ENCODE data around the gene COL23A1.

The COL23A1 gene

DNA sequence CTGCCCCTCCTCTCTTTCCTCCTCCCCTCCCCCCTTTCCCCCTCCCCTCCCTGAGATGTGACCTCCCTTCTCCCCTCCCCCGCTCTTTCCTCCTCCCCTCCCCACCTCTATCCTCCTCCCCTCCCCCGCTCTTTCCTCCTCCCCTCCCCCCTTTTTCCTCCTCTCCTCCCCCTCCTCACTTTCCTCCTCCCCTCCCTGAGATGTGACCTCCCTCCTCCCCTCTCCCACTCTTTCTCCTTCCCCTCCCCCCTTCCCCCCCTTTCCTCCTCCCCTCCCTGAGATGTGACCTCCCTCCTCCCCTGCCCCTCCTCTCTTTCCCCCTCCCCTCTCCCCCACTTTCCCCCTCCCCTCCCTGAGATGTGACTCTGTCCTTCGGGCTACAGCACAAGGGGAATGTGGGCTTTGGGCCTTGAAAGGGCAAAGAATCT lies 169.8 kb downstream of the COL23A1 start:
- no peaks in the 10 kb centered on the region for H3K36me3 Mint-ChIP-seq (ENCODE audit: low read depth)
- H3K9me3 Mint-ChIP-seq: no peaks in the 10 kb centered on the region
- H3K27me3 Mint-ChIP-seq (ENCODE audit: low read depth): peaks cover 16% of the 10 kb centered on the region
- TF ChIP-seq, protein P1, sequence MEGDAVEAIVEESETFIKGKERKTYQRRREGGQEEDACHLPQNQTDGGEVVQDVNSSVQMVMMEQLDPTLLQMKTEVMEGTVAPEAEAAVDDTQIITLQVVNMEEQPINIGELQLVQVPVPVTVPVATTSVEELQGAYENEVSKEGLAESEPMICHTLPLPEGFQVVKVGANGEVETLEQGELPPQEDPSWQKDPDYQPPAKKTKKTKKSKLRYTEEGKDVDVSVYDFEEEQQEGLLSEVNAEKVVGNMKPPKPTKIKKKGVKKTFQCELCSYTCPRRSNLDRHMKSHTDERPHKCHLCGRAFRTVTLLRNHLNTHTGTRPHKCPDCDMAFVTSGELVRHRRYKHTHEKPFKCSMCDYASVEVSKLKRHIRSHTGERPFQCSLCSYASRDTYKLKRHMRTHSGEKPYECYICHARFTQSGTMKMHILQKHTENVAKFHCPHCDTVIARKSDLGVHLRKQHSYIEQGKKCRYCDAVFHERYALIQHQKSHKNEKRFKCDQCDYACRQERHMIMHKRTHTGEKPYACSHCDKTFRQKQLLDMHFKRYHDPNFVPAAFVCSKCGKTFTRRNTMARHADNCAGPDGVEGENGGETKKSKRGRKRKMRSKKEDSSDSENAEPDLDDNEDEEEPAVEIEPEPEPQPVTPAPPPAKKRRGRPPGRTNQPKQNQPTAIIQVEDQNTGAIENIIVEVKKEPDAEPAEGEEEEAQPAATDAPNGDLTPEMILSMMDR (IDR thresholded peaks at IDR 0.05; ENCODE audit: unreplicated experiment in 3 of 3): no peak
- peaks cover 42% of the 10 kb centered on the region for H3K4me1 Mint-ChIP-seq
- H3K27ac Mint-ChIP-seq: peak overlapping the region in 2 of 3 experiments; percentile 39 to 42
- H3K4me3 Mint-ChIP-seq: no peak overlapping the region

DNA sequence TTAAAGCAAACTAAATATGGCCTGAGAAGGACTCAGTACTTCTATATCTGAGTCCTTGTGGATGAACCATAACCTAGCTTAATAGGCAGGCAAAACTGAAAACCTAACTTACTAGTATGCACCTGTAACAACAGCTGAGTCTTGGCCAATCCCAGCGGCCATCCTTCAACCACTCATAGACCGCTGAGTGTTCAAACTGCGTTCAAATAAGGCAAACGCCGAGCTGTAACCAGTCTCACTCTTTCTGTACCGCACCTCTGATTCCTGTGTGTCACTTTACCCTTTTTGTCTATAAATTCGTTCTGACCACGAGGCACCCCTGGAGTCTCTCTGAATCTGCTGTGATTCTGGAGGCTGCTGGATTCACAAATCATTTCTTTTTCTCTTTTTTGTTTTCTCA lies 170.5 kb downstream of the COL23A1 start:
- Mint-ChIP-seq H3K27ac (peak overlapping the region; percentile 39 to 56 (median 42)), H3K9me3 (no peaks in the 10 kb centered on the region), H3K36me3 (ENCODE audit: low read depth) (no peaks in the 10 kb centered on the region), H3K4me1 (peaks cover 39% of the 10 kb centered on the region), H3K4me3 (no peak overlapping the region), H3K27me3 (ENCODE audit: low read depth) (peaks cover 14% of the 10 kb centered on the region)
- TF ChIP-seq, protein P1 (IDR thresholded peaks at IDR 0.05; ENCODE audit: unreplicated experiment in 3 of 3): no peak

DNA sequence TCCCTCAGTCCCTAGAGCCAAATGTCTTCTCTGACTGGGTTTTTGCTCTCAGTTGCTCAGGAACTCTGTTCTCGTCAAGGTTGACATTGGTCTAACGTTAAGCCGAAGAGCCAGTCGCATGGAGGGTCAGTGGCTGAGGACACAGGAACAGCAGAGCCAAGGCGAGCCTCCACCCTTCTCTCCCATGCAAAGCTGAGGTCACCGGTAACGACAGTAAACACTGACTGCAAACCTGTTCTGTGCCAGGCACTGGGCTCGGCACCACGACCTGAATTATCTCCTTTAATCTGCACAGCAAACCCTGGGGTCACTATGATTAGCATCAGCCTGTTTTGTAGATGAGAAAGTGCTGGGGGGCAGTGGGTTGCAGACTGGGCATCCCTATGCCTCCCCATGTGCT lies 171.0 kb downstream of the COL23A1 start:
- H3K27ac Mint-ChIP-seq: peak overlapping the region; percentile 39 to 56 (median 42)
- peaks cover 10% of the 10 kb centered on the region for H3K27me3 Mint-ChIP-seq (ENCODE audit: low read depth)
- peaks cover 34% of the 10 kb centered on the region for H3K4me1 Mint-ChIP-seq
- H3K9me3 Mint-ChIP-seq: no peaks in the 10 kb centered on the region
- no peak overlapping the region for H3K4me3 Mint-ChIP-seq
- no peaks in the 10 kb centered on the region for H3K36me3 Mint-ChIP-seq (ENCODE audit: low read depth)
- TF ChIP-seq, protein P1 (IDR thresholded peaks at IDR 0.05; ENCODE audit: unreplicated experiment in 3 of 3): no peak

DNA sequence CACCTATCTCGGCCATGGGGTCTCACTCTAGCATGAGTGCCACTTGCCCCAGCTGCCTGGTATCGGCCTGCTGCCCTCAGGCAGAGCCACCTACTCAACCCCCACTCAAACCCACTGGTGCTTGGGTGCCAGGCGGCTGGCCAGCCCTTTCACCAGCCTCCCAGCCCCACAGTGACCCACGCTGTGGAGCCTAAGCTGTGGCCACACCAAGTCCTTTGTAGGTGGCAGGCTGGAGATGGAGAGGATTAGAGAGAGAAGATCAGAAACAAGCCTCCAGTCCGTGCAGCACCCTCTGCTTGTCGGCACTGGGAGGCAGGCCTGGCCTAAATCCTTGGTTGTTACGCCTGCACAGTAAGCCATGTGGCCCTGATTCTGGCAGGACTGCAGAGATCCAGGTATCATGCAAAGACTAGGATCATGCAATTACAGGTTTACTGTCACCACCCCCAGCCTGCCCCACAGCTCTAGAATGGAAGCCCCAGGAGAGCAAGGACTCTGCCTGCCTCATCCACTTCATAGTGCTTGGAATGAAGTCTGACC lies 171.7 kb downstream of the COL23A1 start:
- H3K4me1 Mint-ChIP-seq: peaks cover 35% of the 10 kb centered on the region
- H3K27ac Mint-ChIP-seq: no peak overlapping the region

DNA sequence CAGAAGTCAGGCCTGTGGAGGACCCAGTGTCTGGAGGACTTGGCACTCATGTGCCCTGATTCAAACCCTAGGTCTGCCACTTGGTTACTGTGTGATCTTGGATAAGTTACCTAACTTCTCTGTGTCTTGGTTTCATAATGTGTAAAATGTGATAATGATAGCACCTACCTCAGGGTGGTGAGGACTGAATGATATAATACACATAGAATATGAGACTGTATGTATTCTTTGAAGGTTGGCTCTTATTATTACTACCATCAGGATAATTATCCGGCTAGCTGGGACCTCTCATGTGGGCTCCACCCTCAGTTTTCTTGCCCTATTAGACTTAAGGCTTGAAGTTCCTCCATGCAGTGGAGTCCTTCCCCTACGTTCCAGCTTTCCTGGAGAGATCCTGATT lies 172.2 kb downstream of the COL23A1 start:
- Mint-ChIP-seq H3K36me3 (ENCODE audit: low read depth) (no peaks in the 10 kb centered on the region), H3K4me1 (peaks cover 39% of the 10 kb centered on the region), H3K27ac (no peak overlapping the region), H3K4me3 (no peak overlapping the region), H3K9me3 (no peaks in the 10 kb centered on the region), H3K27me3 (ENCODE audit: low read depth) (peaks cover 10% of the 10 kb centered on the region)
- TF ChIP-seq, protein P1 (IDR thresholded peaks at IDR 0.05; ENCODE audit: unreplicated experiment in 3 of 3): no peak

More for the DNA sequence above, 171.7 kb downstream of the COL23A1 start:
- Mint-ChIP-seq H3K9me3 (no peaks in the 10 kb centered on the region), H3K27me3 (ENCODE audit: low read depth) (peaks cover 10% of the 10 kb centered on the region), H3K36me3 (ENCODE audit: low read depth) (no peaks in the 10 kb centered on the region), H3K4me3 (no peak overlapping the region)
- TF ChIP-seq, protein P1 (IDR thresholded peaks at IDR 0.05; ENCODE audit: unreplicated experiment in 3 of 3): no peak

DNA sequence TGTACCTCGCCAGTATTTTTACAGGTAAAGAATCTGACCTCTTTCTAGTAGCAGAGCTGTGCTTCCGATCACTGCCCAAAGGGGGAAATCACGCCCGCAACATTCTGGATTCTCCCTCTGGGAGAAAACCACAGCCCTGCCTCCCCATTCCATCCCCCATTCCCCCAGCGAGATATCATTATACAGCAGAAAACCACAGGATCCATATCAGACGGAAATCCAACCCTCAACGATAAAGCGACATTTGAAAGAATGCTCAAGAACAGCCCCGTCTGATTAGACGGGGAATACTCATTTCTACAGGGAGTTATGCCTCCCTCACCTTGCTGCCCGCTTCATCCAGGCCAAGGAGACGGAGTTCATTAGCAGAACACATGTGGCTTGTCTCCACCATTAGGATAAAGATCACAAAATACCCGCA lies 172.8 kb downstream of the COL23A1 start:
- TF ChIP-seq, protein P1 (IDR thresholded peaks at IDR 0.05; ENCODE audit: unreplicated experiment in 3 of 3): peak; percentile 12 to 20 (median 18)
- no peaks in the 10 kb centered on the region for H3K36me3 Mint-ChIP-seq (ENCODE audit: low read depth)
- H3K4me1 Mint-ChIP-seq: peaks cover 39% of the 10 kb centered on the region
- H3K27ac Mint-ChIP-seq: peak overlapping the region; percentile 5 to 46 (median 12)
- no peaks in the 10 kb centered on the region for H3K9me3 Mint-ChIP-seq
- H3K27me3 Mint-ChIP-seq (ENCODE audit: low read depth): peaks cover 10% of the 10 kb centered on the region
- H3K4me3 Mint-ChIP-seq: no peak overlapping the region

All from nephron (organoid).